ENCODE measurements around the gene ABCC4. TPM values are rescaled to one million over a fixed set of nuclear protein-coding genes. Genes with fewer than 3 reads are reported as not detected.

ABCC4 gene
- total RNA-seq, 6 experiments from 2014 or later: 24.7 to 28.4 (median 26.0) TPM

DNA sequence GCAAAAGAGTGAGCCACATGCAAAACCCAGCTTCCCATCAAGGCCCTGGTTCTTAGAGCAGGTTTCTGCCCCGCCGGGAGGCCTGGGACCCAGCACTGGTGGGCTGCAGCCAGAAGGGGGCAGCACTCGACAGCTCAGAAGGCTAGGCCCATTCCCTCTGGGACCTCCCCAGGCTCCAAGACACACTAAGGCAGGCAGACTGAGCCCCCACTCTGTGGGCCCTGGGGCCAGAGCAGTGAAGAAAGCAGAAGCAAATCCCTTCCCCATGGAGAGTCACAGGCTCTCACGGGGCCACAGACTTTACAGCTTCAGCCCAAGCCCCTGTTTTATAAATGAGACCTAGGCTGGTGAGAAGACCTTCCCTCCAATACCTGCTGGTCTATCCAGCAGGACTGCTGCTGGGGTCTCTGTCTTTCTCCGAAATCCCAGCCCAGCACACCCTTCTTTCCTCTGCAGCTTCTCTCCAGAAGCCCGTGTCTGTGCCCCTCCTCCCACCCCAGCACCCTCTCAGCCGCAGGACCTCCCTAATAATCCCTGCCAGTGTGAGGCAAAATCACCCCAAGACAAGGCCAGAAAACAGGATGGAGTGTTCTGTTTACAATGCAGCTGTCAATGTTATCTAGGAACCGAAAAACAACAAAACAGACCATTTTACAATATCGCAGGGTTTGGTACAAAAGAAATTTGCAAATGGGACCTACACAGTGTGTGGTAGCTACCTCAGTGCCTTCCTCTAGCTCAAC is 109.3 kb downstream of the ABCC4 start:
- Mint-ChIP-seq H3K36me3 (ENCODE audit: low read depth) (no peaks in the 10 kb centered on the region; the same call in 1 of the 2 replicates), H3K27ac (no peak overlapping the region), H3K4me3 (no peak overlapping the region)

DNA sequence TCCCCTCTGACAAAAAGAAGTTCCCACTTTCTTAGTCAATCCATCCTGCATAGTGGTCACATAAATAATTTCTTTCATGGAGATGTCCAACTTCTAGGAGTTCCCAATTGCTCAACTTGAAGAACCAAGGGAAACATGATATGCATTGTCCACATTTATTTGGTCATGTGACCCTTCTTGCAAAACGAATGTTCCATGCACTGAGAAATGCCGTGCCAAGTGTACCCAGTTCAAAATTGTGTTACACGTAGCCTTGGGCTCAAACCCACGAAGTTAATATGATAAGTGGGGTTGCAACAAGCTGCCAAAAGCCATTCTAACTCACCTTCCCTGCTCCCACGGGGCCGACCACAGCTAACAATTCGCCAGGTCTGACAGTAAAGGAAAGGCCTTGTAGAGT is 113.1 kb downstream of the ABCC4 start:
- no peak for DNase-seq
- H3K27ac Mint-ChIP-seq: no peak overlapping the region; the same call in 1 of the 2 replicates

More for the DNA sequence above, 109.3 kb downstream of the ABCC4 start:
- Mint-ChIP-seq H3K27me3 (ENCODE audit: insufficient read depth) (no peaks in the 10 kb centered on the region; the same call in 1 of the 2 replicates), H3K9me3 (no peaks in the 10 kb centered on the region), H3K4me1 (ENCODE audit: low read depth) (peaks cover 7% of the 10 kb centered on the region; the same call in 1 of the 2 replicates)
- peak; percentile 57 for DNase-seq
- TF ChIP-seq, protein P1, sequence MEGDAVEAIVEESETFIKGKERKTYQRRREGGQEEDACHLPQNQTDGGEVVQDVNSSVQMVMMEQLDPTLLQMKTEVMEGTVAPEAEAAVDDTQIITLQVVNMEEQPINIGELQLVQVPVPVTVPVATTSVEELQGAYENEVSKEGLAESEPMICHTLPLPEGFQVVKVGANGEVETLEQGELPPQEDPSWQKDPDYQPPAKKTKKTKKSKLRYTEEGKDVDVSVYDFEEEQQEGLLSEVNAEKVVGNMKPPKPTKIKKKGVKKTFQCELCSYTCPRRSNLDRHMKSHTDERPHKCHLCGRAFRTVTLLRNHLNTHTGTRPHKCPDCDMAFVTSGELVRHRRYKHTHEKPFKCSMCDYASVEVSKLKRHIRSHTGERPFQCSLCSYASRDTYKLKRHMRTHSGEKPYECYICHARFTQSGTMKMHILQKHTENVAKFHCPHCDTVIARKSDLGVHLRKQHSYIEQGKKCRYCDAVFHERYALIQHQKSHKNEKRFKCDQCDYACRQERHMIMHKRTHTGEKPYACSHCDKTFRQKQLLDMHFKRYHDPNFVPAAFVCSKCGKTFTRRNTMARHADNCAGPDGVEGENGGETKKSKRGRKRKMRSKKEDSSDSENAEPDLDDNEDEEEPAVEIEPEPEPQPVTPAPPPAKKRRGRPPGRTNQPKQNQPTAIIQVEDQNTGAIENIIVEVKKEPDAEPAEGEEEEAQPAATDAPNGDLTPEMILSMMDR (IDR thresholded peaks at IDR 0.05): peak; percentile 96

DNA sequence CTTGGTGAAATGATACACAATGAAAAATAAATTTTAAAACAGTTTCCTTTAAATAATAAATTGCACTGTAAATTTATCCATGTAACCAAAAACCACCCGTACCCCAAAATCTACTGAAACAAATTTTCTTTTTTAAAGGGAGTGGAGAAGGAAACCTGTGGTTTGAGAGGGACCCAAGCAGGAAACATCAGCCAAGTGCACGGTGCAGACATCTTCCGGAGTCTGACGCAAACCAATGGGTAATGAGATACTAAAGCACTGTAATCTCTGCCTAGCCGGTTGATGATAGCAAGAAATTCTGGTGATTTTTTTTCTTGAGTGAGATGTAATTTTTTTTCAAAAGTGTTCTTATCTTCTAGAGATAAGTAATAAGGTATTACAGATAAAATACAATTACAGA is 115.4 kb downstream of the ABCC4 start:
- TF ChIP-seq, protein P1 (IDR thresholded peaks at IDR 0.05): no peak
- no peak overlapping the region for H3K4me3 Mint-ChIP-seq
- no peaks in the 10 kb centered on the region; the same call in 1 of the 2 replicates for H3K27me3 Mint-ChIP-seq (ENCODE audit: insufficient read depth)
- no peaks in the 10 kb centered on the region for H3K9me3 Mint-ChIP-seq
- H3K36me3 Mint-ChIP-seq (ENCODE audit: low read depth): no peaks in the 10 kb centered on the region; the same call in 1 of the 2 replicates
- H3K27ac Mint-ChIP-seq: no peak overlapping the region
- H3K4me1 Mint-ChIP-seq (ENCODE audit: low read depth): peaks cover 6% of the 10 kb centered on the region
- no peak for DNase-seq

More for the DNA sequence above, 113.1 kb downstream of the ABCC4 start:
- no peaks in the 10 kb centered on the region; the same call in 1 of the 2 replicates for H3K36me3 Mint-ChIP-seq (ENCODE audit: low read depth)
- no peaks in the 10 kb centered on the region for H3K9me3 Mint-ChIP-seq
- H3K4me1 Mint-ChIP-seq (ENCODE audit: low read depth): peaks cover 7% of the 10 kb centered on the region; the same call in 1 of the 2 replicates
- TF ChIP-seq, protein P1 (IDR thresholded peaks at IDR 0.05): no peak
- H3K27me3 Mint-ChIP-seq (ENCODE audit: insufficient read depth): no peaks in the 10 kb centered on the region; the same call in 1 of the 2 replicates
- no peak overlapping the region for H3K4me3 Mint-ChIP-seq

DNA sequence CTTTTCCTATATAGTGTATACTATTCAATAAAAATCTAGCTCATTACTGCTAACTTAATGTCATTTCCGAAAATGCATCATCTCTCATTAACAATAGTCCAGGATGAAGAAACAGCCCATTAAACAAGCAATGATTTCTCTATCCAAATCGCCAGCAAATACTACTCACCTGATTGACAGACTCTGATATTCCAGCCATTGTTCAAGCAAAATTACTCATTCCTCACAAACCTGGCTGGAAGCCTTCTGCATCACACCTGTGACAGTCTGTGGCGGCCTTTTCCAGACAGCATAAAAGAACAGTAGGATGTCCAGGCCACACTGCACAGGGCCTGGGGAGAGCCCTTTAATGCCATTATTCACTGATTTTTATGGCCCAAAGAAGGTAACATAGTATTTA is 115.9 kb downstream of the ABCC4 start:
- no peak for DNase-seq
- Mint-ChIP-seq H3K27me3 (ENCODE audit: insufficient read depth) (no peaks in the 10 kb centered on the region; the same call in 1 of the 2 replicates), H3K4me1 (ENCODE audit: low read depth) (peaks cover 11% of the 10 kb centered on the region), H3K36me3 (ENCODE audit: low read depth) (no peaks in the 10 kb centered on the region; the same call in 1 of the 2 replicates), H3K9me3 (no peaks in the 10 kb centered on the region), H3K4me3 (no peak overlapping the region), H3K27ac (no peak overlapping the region)
- TF ChIP-seq, protein P1 (IDR thresholded peaks at IDR 0.05): no peak

DNA sequence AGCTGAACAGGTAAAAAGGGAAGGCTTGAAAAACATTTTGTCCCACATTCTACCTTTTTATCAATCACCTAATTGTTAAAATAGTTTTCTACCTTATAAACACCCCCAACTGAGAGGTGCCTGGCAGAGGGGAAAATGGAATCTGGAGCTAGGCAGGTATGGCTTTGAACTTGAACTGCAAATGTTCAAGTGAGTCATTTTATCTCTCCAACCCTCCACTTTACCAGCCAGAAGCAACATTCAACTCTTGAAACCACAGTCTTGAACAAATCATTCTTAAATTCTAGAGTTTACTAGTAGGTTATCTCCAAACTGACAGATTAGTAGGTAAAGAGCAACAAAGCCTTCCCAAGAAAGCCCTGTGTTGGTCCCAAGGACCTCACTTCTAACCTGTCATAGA is 116.9 kb downstream of the ABCC4 start:
- TF ChIP-seq, protein P1 (IDR thresholded peaks at IDR 0.05): no peak
- no peak overlapping the region for H3K27ac Mint-ChIP-seq
- peaks cover 11% of the 10 kb centered on the region for H3K4me1 Mint-ChIP-seq (ENCODE audit: low read depth)
- no peaks in the 10 kb centered on the region; the same call in 1 of the 2 replicates for H3K36me3 Mint-ChIP-seq (ENCODE audit: low read depth)
- H3K4me3 Mint-ChIP-seq: no peak overlapping the region
- H3K27me3 Mint-ChIP-seq (ENCODE audit: insufficient read depth): no peaks in the 10 kb centered on the region; the same call in 1 of the 2 replicates
- DNase-seq: no peak
- no peaks in the 10 kb centered on the region for H3K9me3 Mint-ChIP-seq

Data from HFFc6 (cell line).